Activated CD4-positive, alpha-beta T cell treated with anti-CD3 and anti-CD28 coated beads, Interleukin-2, amount 50 U/mL, for 4 hours (primary cell): ENCODE results near the gene ACER3.
"Not testable (repeated sequence)": the region's sequence is repeated elsewhere in the genome, so short reads cannot be mapped to it uniquely, and the experiment has no call there.

Experiments used
- DNase-seq, 2 experiments: peaks; one replicate each; pipeline ENCODE4 v3.0.0-alpha.2; 2020

The ACER3 gene

DNA sequence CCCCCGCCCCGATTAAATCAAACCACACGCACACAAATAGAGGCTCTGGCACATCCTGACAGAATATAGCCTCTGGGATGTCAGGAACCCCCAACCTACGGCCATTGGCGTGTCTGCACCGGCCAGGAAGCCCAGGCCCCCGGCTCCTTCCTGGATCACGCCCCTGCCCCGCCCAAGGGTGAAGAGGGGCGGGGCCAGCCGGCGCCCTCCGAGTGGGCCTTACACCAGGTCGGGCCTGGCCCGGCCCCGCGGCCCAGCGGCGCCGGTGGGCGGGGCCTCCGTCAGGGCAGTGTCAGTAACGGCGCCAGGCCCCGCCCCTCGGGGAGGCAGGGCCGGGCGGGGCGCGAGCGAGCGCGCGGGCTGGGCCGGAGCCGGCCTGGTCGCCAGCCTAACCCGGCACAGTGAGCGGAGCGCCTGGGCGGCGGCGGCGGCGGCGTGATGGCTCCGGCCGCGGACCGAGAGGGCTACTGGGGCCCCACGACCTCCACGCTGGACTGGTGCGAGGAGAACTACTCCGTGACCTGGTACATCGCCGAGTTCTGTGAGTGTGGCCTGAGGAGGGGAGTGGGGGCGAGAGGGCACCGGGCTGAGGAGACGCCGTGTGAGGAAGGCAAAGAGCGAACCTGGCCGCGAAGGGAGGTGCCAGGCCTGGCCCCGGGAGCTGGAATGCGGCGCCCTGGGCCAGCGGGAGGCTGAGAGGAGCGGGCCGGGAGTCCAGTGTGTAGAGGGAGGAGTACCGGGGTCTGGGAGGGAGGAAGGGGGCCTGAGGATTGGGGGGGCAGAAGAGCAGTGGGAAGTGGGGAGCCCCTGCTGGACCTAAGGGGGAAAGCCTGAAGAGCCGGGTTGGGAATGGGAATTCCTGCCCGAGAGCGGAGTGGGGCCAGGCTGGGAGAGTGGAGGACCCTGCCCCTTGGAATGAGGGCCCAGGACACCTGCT is at the start of gene ACER3:
ACER3 (plus strand) TSS at position 380 of the 937 bp plus-strand sequence; CDS start at position 439, 59 bp downstream.
- DNase-seq: peak; percentile 59 to 65

- no peak for DNase-seq
These were observed 49.5 kb upstream of the ACER3 start for GRCh38 chr11:76811259-76811658.

GRCh38 chr11:76814414-76814813 is 46.3 kb upstream of the ACER3 start:
- no peak for DNase-seq

DNA sequence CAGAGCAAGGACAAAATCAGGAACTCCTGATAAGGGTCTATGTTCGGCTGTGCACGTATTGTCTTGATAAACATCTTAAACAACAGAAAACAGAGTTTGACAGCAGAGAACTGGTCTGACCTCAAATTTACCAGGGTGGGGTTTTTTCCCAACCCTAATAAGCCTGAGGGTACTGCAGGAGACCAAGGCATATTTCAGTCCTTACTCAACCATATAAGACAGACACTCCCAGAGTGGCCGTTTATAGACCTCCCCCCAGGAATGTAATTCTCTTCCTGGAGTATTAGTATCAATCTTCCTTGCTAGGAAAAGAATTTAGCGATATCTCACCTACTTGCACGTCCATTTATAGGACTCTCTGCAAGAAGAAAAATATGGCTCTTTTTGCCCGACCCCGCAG is 45.0 kb upstream of the ACER3 start:
- DNase-seq: not testable (repeated sequence)

- DNase-seq: no peak
These were observed 40.5 kb upstream of the ACER3 start for GRCh38 chr11:76820184-76820566.

DNA sequence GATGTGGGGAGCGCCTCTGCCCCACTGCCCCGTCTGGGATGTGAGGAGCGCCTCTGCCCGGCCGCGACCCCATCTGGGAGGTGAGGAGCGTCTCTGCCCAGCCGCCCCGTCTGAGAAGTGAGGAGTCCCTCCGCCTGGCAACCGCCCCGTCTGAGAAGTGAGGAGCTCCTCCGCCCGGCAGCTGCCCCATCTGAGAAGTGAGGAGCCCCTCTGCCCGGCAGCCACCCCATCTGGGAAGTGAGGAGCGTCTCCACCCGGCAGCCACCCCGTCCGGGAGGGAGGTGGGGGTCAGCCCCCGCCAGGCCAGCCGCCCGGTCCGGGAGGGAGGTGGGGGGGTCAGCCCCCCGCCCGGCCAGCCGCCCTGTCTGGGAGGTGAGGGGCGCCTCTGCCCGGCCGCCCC is 39.3 kb upstream of the ACER3 start:
- DNase-seq: not testable (repeated sequence)

DNA sequence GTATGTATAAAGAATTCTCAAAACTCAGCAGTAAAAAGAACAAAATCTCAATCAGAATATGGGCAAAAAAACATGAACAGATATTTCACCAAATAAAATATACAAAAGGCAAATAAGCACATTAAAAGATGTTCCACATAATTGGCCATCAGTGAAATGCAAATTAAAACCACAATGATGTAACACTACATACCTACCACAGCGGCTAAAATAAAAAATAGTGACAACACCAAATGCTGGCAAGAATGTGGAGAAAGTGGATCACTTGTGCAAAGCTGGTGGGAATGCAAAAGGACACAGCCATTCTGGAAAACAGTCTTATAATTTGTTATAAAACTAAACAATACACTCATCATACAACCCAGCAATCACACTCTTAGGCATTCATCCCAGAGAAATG is 38.3 kb upstream of the ACER3 start:
- no peak for DNase-seq

- no peak for DNase-seq
These were observed 37.2 kb upstream of the ACER3 start for GRCh38 chr11:76823481-76824028.

DNA sequence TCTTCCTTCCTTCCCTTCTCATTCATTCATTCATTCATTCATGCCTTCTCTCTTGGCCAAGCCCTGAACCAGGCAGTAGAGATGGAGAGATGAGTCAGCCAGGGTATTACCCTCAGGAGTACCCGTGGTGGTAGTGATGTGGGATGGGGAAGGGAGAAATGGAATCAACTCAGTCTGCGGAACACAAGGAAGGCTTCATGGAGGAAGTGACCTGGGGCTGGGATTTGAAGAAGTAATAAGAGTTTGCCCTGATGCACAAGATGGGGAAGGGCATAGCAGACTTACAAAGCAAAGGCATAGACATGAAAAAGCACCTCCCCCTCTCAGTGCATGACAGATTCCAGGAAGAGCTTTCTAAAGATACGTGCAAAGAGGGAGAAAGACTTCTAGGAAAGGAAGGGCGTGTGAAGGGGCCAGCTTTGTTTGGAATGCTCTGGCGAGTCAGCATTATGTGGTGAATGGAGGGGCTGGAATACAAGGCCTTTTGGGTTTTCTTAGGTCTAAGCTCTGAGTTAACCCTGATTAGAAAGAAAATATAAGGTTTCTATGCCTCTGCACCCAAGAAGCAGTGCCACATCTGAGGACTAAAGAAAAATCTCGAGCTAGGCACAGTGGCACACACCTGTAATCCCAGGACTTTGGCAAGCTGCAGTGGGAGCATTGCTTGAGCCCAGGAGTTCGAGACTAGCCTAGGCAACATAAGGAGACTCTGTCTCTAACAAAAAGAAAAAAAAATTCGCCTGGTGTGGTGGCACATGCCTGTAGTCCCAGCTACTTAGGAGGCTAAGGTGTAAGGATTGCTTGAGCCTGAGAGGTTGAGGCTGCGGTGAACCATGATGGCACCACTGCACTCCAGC is 36.4 kb upstream of the ACER3 start:
- DNase-seq: no peak

- DNase-seq: no peak
These were observed 35.6 kb upstream of the ACER3 start for GRCh38 chr11:76824980-76825725.

GRCh38 chr11:76825726-76826396 is 34.9 kb upstream of the ACER3 start:
- no peak for DNase-seq

- DNase-seq: not testable (repeated sequence)
These were observed 34.2 kb upstream of the ACER3 start for GRCh38 chr11:76826508-76826907.

DNA sequence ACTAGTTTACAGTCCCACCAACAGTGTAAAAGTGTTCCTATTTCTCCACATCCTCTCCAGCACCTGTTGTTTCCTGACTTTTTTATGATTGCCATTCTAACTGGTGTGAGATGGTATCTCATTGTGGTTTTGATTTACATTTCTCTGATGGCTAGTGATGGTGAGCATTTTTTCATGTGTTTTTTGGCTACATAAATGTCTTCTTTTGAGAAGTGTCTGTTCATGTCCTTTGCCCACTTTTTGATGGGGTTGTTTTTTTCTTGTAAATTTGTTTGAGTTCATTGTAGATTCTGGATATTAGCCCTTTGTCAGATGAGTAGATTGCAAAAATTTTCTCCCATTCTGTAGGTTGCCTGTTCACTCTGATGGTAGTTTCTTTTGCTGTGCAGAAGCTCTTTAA is 33.7 kb upstream of the ACER3 start:
- DNase-seq: not testable (repeated sequence)

DNA sequence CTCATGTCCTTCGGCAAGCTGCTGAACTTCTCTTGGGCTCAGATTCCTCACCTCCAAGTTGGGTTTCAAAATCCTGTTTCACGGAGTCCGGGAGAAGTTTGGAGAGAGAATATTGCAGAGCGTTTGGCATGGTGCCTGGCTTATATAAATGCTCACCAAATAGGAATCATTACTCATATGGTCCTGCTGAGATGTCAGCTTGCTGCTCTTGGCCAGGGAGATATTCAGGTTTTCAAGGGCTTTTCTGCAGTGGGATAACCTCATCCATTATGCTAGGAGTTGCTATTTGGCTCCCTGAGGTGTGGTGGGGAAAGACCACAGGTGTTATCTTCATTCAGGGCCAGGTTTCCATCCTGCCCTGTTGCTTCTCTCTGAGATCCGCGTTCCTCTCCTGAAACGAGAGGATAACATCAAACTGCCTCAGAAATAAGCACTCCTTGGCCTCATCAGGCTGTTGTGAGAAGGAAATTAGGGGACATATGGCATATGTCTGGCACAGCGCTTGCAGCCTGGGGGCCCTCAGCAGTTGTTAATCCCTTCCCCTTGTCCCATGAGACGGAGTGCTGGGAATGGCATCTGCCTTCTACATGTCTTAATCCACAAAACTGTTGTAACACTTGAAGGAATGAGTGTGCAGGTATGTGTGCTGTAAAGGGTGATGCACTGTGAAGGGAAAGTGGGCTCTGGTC is 29.9 kb upstream of the ACER3 start:
- DNase-seq: no peak

DNA sequence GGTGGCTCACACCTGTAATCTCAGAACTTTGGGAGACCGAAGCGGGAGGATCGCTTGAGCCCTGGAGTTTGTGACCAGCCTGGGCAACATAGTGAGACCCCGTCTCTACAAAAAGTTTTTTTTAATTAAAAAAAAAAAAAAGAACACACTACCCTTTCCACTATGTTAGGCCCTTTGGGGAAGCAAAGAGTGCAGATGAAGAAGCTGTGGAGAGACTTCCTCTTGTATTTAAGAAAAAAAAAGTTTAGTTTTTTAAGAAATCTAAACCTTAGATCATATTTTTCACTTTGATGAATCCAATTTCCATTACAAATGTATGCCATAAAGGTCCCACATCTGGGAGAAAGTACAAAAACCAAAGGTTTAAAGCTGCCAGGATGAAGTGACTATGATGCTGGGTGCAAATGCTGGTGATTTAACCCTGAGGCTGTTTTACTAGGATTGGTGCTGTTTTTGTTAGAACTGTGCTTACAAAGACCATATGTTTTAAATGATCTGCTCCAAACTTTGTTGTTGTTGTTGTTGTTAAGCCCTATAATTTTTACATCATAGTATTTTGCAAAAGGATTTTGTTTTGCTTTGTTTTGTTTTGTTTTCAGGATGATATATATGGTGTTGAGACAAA is 28.9 kb upstream of the ACER3 start:
- DNase-seq: no peak

GRCh38 chr11:76832361-76832760 is 28.4 kb upstream of the ACER3 start:
- no peak for DNase-seq

GRCh38 chr11:76834151-76834550 is 26.6 kb upstream of the ACER3 start:
- no peak for DNase-seq

DNA sequence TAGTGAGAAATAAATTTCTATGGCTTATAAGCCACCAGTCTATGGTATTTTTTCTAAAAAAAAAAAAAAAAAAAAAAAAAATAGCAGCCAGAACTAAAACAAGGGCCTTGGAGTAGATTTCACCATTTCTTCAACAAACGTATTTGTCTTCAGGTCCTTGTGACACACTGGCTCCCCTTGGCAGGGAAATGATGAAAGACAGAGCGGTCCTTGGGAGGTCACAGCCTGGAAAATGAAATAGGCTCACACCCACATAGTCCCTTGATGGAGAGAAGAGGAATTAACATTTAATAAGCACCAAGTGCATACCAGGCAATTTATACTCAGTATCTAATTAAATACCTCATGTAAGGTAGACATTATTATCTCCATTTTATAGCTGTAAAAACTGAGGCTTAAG is 25.7 kb upstream of the ACER3 start:
- DNase-seq: no peak

GRCh38 chr11:76835928-76836612 is 24.6 kb upstream of the ACER3 start:
- no peak for DNase-seq

DNA sequence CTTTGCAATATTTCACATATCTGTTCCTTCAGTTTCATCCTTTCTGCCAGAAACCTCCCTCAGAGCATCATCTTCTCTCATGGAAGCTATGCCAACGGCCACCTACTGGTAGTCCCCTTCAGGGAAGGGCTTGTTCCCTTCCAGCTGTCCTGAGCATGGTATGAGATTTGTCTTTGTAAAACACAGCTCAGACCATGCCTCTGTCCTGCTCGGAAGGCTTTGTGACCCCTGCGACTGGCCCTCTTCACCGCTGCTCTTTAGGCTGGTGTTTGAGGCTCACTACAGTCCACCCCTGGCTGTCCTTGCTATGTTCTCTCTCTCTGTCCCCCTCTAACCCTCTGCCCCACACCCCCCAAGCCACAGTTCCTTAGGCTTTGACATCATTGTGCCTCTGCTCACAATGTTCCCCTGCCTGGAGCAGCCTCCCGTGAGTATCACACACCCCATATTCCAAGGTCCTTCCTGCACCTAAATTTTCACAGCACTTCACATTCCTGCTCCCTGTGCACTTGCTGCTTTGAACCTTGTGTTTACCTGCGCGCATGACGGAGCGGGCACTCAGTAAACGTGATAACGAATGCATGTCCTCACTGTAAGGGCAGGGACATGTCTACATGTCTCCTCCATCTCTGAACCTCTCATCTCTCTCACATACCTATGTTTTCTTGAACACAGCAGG is 24.0 kb upstream of the ACER3 start:
- DNase-seq: no peak
